LHCN-M2 (cell line): Measurements from ENCODE around the gene C5orf47. TPM values are rescaled to one million over a fixed set of nuclear protein-coding genes. Genes with fewer than 3 reads are reported as not detected.
A peak's percentile ranks its signal among the peaks of the same experiment; 100 is the strongest.

Source experiments
- DNase-seq: peaks from one replicate; pipeline ENCODE4 v3.0.0-alpha.2; 2012; ENCODE audit warnings: low read depth
- total RNA-seq: library from RNA; depleted of rRNA; stranded (reverse); fragments of >200 nt; gene quantifications from 2 replicates; pipeline ENCODE4 v1.2.3, GENCODE V29; 2014

The C5orf47 gene
- total RNA-seq, 1 experiment from 2014 or later, result not detected

DNA sequence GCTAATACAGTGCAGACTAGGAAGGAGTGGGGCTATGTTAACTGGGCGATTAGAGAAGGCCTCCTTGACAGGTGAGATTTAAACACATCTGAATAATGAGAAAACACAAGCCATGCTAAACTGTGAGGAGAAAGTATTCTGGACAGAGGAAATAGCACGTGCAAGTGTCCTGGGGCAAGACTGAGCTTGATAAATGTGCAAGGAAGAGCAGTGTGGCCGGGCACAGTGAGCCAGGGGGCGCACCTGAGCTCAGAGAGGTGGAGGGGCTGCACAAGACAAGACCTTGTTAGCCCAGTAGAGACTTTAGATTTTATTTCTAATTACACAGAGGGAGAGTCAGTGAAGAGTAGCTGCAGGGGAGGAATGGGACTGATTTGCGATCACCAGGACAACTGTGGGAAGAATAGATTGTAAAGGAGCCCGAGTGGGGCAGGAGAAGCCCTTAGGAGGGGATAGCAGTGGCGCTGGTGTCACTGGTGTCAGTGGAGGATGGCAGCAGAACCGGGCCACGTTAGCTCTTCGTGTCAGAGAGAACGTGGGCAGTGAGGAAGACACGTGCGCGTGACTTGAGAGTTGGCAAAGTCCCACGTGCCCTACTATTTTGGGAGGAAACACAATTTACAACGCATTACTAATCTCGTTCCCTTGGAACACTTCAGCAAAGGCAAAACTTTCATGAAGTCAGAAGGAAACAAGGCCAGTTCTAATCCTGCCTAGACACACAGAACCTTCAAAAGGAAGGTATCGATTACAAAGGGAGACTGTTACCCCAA lies 17.9 kb upstream of the C5orf47 start:
- no peak for DNase-seq

DNA sequence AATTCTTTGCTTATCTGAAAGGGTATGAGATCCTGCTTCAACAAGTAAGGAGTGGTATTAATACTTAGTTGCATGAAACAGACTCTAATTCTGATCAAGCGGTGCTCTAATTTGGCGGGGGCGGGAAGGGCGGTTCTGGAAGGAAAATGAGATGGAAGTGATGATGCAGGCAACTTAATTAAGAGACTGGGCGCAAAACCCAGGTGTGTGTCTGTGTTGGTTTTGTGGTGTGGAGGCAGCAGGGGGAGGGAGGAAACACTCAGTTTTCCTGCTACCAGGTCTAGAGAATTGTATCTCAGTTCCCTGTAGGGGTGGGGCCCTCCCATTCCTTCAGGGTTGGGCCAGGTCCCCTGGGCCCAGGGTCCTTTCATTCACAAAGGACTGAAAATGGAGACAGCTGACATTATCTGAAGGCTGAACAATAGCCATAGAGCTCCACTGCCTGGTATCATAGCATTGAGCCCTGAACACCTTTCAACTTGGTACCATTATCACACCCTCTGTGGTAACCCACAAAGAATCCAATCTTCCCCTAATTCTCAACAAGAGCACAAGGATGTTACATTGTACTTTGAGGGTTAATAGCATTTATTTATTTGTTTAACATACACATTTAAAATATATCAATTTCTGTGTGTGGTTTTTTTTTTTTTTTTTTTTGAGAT lies 17.2 kb upstream of the C5orf47 start:
- no peak for DNase-seq

DNA sequence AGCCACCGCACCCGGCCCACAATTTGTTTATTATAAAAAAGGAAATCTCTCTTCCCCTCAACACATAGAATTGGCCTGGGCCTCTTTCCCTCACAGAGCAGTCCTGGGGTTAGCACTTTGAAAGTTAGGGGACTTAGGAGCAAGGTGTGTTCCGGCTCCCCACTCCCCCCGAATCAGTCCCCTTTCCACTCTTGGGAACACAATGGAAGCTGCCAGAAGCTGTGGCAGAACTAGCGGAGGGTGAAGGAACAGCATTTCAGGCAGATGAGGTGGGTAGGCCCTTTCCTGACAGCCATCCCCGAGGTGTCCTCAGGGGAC lies 16.4 kb upstream of the C5orf47 start:
- DNase-seq, result no peak

DNA sequence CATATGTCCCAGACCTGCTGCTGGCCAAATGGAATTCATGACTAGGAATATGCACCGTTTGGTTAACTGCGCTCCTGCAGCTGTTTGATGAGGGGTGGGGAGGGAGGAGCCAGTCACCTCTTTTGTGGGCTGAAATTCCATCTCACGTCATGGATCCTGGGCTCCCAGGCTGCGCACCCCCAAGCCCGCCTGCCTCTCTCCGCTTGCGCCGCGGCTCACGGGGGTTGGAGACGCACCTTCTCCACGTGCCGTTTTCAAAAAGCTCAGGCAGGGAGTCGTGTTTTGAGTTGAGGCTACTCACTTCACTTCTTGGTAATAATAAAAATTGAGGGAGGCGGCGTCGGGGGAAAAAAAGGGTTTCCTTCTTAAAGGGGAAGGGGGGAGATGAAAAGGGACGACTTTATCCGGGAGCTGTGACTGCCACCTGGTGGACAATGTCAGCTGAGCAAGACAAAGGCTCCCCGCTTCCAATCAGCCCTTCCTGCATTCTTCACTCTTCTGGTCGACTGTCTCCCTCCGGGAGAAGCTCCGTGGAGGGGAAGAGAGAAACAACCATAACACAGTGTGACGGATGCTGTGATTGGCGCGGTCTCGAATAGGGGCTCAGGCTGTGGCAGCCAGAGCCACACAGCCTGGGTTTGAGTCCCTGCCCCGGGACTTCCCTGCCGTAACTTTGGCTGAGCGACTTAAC lies 15.9 kb upstream of the C5orf47 start:
- DNase-seq, result peak; percentile 80

DNA sequence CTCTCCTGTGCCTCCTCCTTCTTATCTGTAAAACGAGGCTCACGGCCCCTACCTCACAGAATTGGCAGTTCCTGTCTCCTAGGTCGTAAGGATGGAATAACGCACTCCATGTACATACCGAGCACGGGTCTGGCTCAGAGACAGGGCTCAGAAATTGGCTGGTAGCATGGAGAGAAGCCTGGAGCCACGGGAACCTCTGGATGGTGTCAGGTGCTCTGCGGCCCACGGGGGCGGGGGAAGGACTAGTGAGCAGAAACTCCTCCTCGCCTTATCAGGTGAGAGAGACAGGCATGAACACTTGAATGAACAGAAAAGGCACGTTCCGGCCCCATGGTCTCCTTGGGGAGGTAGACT lies 15.4 kb upstream of the C5orf47 start:
- DNase-seq, result no peak

DNA sequence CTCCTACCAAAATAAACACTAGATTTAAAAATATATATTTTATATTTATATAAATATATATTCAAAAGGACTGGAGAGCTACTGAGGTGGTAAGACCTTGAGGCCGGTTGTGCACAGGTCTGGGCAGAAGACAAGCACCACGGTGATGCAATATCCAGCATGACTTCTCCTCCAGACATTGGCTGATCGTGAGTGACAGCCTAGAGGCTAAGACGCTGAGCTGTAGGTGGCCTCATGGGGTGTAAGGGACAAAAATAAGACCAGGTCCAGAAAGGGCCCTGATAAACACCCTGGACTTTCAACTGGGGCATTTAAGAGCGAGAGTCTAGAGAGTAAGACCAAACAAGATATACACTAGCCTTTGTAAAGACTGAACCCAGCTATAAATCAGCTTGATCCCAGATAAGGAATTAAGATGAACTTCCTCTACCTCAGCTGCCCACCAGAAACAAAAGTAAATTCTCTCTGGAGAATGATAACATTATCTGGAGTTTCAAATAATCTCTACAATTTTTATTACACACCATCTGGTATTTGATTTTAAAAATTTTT lies 14.2 kb upstream of the C5orf47 start:
- DNase-seq, result no peak

- DNase-seq, result peak; percentile 31
Measured at GRCh38 chr5:173981185-173981761, 7.7 kb upstream of the C5orf47 start.

- DNase-seq, result peak; percentile 27
Measured at GRCh38 chr5:173984218-173984617, 4.8 kb upstream of the C5orf47 start.

- no peak for DNase-seq
Measured at GRCh38 chr5:173989432-173990082, 587 bp downstream of the C5orf47 start.

DNA sequence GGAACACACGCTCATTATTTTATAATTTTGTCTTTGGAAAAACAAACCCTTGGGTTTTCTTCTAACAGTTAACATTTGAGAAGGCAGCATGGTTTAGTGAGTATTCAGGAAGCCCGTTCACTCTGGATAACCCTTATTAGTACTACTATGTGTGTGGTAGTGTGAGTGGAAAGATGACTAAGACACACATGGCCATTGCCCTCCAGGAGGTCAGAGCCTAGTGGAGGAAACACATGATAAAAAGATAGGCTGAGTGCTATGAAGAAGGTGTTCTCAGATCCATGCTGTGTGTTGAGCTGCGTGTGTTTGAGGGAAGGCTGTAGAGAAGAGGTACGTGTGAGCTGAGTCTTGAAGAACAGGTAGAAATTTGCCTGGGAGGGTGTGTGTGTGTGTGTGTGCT lies 8.4 kb downstream of the C5orf47 start:
- DNase-seq, result no peak

DNA sequence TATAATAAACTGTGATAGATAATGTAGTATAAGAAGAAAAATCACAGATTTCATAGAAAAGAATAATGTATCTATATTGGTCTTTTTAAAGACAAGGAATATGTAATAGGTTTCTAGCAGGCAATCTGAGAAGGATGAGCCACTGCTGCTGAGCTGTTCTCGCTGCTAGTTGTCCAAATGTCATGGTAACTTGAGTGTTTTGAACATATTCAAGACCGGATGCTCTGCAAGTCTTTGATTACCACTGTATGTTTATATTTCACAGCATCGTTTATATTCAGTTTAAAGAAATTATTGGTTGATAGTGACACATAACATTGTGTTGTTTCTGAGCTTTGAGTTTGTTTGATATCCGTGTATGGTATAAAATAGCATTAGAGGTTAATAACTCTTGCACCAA lies 9.6 kb downstream of the C5orf47 start:
- DNase-seq, result peak; percentile 18

GRCh38 chr5:174000076-174000475 lies 11.1 kb downstream of the C5orf47 start:
- DNase-seq, result no peak

GRCh38 chr5:174003795-174004194 lies 14.8 kb downstream of the C5orf47 start:
- no peak for DNase-seq

GRCh38 chr5:174008922-174009321 lies 20.0 kb downstream of the C5orf47 start:
- no peak for DNase-seq

DNA sequence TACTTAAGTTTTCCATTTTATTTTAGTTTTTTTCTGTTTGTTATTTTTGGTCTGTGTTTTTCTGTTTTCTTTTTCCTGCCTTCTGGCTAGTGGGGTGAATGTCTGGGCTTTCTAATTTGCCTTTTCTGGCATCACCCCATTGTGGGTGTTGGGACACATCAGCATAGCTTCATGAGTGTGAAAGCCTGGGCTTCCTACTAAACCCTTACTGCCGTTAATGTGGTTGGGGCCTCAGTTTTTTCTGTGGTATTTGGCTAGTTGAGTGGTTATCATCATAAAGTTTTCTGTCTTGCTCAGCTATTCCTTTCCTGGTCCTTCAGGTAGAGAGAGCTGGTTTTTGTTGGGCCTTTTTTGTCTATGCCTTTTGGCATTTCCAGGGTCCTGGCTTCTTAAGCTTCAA lies 21.4 kb downstream of the C5orf47 start:
- no peak for DNase-seq

- no peak for DNase-seq
Measured at GRCh38 chr5:174011441-174011840, 22.5 kb downstream of the C5orf47 start.

GRCh38 chr5:174020069-174020927 lies 31.3 kb downstream of the C5orf47 start:
- DNase-seq, result peak; percentile 50

DNA sequence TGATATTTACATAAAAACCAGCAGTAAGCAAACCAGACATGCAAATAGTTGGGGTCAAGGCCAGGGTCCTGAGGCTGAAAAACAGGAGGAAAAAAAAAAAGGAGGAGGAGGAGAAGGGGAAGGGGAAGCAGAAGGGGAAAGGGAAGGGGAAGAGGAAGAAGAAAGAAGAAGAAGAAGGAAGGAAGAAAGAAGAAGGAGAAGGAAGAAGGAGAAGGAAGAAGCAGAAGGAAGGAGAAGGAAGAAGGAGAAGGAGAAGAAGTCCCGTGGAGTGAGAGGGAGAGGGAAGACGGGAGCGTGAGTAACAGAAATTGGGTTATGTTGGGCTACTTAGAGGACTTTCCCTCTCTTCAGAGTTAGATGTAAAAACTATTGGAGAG lies 31.9 kb downstream of the C5orf47 start:
- no peak for DNase-seq

DNA sequence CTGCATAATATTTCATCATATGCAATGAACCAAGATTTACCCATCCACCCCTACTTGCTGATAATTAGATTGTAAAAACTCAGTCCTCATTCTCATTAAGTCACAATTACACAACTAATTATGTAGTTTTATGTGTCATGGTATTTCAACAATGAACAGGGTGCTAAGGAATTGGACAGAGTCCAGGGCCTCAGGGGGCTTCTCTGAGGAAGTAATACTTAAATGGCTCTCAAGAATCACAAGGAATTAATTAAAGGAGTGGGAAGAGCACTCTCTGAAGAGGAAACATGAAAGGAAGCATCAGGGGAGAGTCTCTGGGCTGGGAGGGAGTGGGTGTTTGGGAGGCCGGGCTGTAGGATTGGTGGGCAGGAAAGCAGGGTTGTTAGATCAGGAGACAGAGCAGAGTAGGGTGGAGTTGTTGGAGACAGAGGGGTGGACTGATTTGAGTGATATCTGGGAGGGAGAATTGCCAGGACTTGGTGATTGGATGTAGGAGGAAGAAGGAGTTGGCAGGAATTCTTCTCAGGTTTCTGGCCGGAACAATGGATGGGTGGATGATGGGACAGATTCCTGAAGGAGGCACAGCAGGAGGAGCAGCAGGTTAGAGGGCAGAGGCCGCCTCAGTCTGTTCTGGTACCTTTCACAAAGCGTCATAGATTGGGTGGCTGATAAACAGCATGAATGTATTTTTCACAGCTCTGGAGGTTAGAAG lies 33.6 kb downstream of the C5orf47 start:
- DNase-seq, result no peak

DNA sequence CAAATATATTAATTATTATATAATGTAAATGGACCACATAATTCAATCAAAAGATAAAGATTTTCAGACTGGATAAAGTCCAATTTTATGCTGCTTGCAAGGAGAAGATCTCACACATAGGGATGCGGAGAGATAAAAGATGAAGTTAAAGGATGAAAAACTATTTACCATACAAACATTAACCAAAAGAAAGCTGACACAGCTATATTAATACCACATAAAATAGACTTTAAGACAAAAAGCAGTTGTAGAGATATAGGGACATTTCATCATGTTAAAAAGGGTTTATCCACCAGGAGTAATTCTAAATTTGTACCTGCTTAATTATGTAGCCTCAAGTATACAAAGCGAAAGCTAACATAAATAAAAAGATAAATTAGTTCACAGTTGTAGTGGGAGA lies 41.3 kb downstream of the C5orf47 start:
- DNase-seq, result no peak
